Loucy (cell line): Measurements from ENCODE around the gene LRWD1.

Experiments used
- H2AFZ ChIP-seq: fragments of 200-600 bp; sonication (generic); 2 replicates; pipeline ENCODE4 v1.6.0; 2016; ENCODE audit warnings: antibody characterized with exemption, mild to moderate bottlenecking, low read length, moderate library complexity
- H3F3A ChIP-seq: fragments of 200-600 bp; 2 replicates; pipeline ENCODE4 v1.6.0; 2016; ENCODE audit warnings: antibody characterized with exemption, low read depth, mild to moderate bottlenecking
- H3K27me3 ChIP-seq: fragments of 200-600 bp; sonication (generic); 2 replicates; pipeline ENCODE4 v1.6.1; 2014; ENCODE audit warnings: low read length, mild to moderate bottlenecking; ENCODE audit not compliant: insufficient read depth, poor library complexity, severe bottlenecking
- H3K36me3 ChIP-seq: fragments of 200-600 bp; sonication (generic); 2 replicates; pipeline ENCODE4 v1.6.1; 2016; ENCODE audit warnings: low read length; ENCODE audit not compliant: insufficient read depth
- H3K4me1 ChIP-seq: fragments of 200-600 bp; sonication (generic); 2 replicates; pipeline ENCODE4 v1.5.1; 2014; ENCODE audit warnings: low read length, mild to moderate bottlenecking; ENCODE audit not compliant: insufficient read depth, poor library complexity, severe bottlenecking
- H3K4me2 ChIP-seq: fragments of 200-600 bp; sonication (generic); 2 replicates; pipeline ENCODE4 v1.6.0; 2014; ENCODE audit warnings: antibody characterized with exemption, low read length, low read depth, mild to moderate bottlenecking; ENCODE audit not compliant: poor library complexity, severe bottlenecking
- H3K4me3 ChIP-seq: fragments of 200-600 bp; sonication (generic); 2 replicates; pipeline ENCODE4 v1.5.1; 2014; ENCODE audit warnings: low read length, mild to moderate bottlenecking, mixed read lengths; ENCODE audit not compliant: poor library complexity, severe bottlenecking
- H3K79me2 ChIP-seq: fragments of 200-600 bp; sonication (generic); 2 replicates; pipeline ENCODE4 v1.6.1; 2014; ENCODE audit warnings: low read length; ENCODE audit not compliant: insufficient read depth
- H3K9ac ChIP-seq: fragments of 200-600 bp; sonication (generic); 2 replicates; pipeline ENCODE4 v1.6.0; 2014; ENCODE audit warnings: mild to moderate bottlenecking, low read depth, low read length, moderate library complexity; ENCODE audit not compliant: poor library complexity, severe bottlenecking
- H3K9me2 ChIP-seq: fragments of 200-600 bp; sonication (generic); replicated peaks from 2 replicates; pipeline ENCODE4 v1.6.1; 2016; ENCODE audit warnings: low read depth, low read length, mixed read lengths
- H3K9me3 ChIP-seq: fragments of 200-600 bp; sonication (generic); 2 replicates; pipeline ENCODE4 v1.6.1; 2014; ENCODE audit warnings: mild to moderate bottlenecking, antibody characterized with exemption, low read length, low read depth; ENCODE audit not compliant: insufficient read depth
- H4K20me1 ChIP-seq: fragments of 200-600 bp; sonication (generic); 2 replicates; pipeline ENCODE4 v1.6.0; 2014; ENCODE audit warnings: antibody characterized with exemption, low read length, mild to moderate bottlenecking; ENCODE audit not compliant: insufficient read depth, poor library complexity, severe bottlenecking
- CTCF ChIP-seq: fragments of 200-600 bp; sonication (generic); conservative IDR thresholded peaks from 2 replicates; pipeline ENCODE4 v1.5.1; 2014; ENCODE audit warnings: mild to moderate bottlenecking, antibody characterized with exemption, low read length
- EZH2phosphoT487 ChIP-seq: fragments of 200-600 bp; IDR thresholded peaks from 2 replicates; pipeline ENCODE4 v1.6.1; 2018; ENCODE audit warnings: antibody characterized with exemption, mild to moderate bottlenecking, moderate library complexity, borderline replicate concordance

The LRWD1 gene

GRCh38 chr7:102434039-102434486 is 30.7 kb upstream of the LRWD1 start:
- no peaks in the 10 kb centered on the region for H3K27me3 ChIP-seq
- peaks cover 60% of the 10 kb centered on the region for H3K4me1 ChIP-seq
- no peaks in the 10 kb centered on the region for H3K9me2 ChIP-seq
- peak overlapping the region; percentile 99 for H3K4me3 ChIP-seq
- no peaks in the 10 kb centered on the region for H3K9me3 ChIP-seq
- H4K20me1 ChIP-seq = peaks cover 6% of the 10 kb centered on the region
- peaks cover 43% of the 10 kb centered on the region for H3K79me2 ChIP-seq
- peak overlapping the region; percentile 83 for H2AFZ ChIP-seq
- TF ChIP-seq CTCF (no peak), EZH2phosphoT487 (no peak)
- peaks cover 1% of the 10 kb centered on the region; the same call in 1 of the 2 replicates for H3K36me3 ChIP-seq
- peak overlapping the region; percentile 99 for H3K4me2 ChIP-seq
- H3K9ac ChIP-seq = peak overlapping the region; percentile 79
- H3F3A ChIP-seq = no peaks in the 10 kb centered on the region

GRCh38 chr7:102436118-102436517 is 28.7 kb upstream of the LRWD1 start:
- Histone ChIP-seq H4K20me1 (peaks cover 6% of the 10 kb centered on the region), H3K9me2 (no peaks in the 10 kb centered on the region), H3K27me3 (no peaks in the 10 kb centered on the region), H3K4me1 (peaks cover 48% of the 10 kb centered on the region), H3K4me2 (peak overlapping the region; percentile 35), H3K79me2 (peaks cover 43% of the 10 kb centered on the region), H3K9me3 (no peaks in the 10 kb centered on the region), H2AFZ (no peak overlapping the region), H3K9ac (peak overlapping the region; percentile 79), H3K4me3 (peak overlapping the region; percentile 9), H3K36me3 (peaks cover 3% of the 10 kb centered on the region; the same call in 1 of the 2 replicates), H3F3A (no peaks in the 10 kb centered on the region)
- TF ChIP-seq CTCF (no peak), EZH2phosphoT487 (no peak)

- Histone ChIP-seq H3K9me3 (no peaks in the 10 kb centered on the region), H3K27me3 (no peaks in the 10 kb centered on the region), H3F3A (no peaks in the 10 kb centered on the region), H3K4me1 (peaks cover 26% of the 10 kb centered on the region), H3K36me3 (peaks cover 3% of the 10 kb centered on the region; the same call in 1 of the 2 replicates), H3K4me3 (no peak overlapping the region), H3K4me2 (no peak overlapping the region), H3K9me2 (no peaks in the 10 kb centered on the region), H2AFZ (no peak overlapping the region), H3K79me2 (peaks cover 25% of the 10 kb centered on the region), H4K20me1 (no peaks in the 10 kb centered on the region), H3K9ac (no peak overlapping the region)
- TF ChIP-seq CTCF (no peak), EZH2phosphoT487 (no peak)
Measured at GRCh38 chr7:102439963-102440795, 24.6 kb upstream of the LRWD1 start.
